Loucy (cell line): ENCODE results near the gene LRRFIP1.

Source experiments
- EZH2phosphoT487 ChIP-seq: fragments of 200-600 bp; IDR thresholded peaks from 2 replicates; pipeline ENCODE4 v1.6.1; 2018; ENCODE audit warnings: antibody characterized with exemption, mild to moderate bottlenecking, moderate library complexity, borderline replicate concordance
- TF ChIP-seq, protein P1 (sequence below): fragments of 200-600 bp; sonication (generic); conservative IDR thresholded peaks from 2 replicates; pipeline ENCODE4 v1.5.1; 2014; ENCODE audit warnings: mild to moderate bottlenecking, antibody characterized with exemption, low read length

DNA sequence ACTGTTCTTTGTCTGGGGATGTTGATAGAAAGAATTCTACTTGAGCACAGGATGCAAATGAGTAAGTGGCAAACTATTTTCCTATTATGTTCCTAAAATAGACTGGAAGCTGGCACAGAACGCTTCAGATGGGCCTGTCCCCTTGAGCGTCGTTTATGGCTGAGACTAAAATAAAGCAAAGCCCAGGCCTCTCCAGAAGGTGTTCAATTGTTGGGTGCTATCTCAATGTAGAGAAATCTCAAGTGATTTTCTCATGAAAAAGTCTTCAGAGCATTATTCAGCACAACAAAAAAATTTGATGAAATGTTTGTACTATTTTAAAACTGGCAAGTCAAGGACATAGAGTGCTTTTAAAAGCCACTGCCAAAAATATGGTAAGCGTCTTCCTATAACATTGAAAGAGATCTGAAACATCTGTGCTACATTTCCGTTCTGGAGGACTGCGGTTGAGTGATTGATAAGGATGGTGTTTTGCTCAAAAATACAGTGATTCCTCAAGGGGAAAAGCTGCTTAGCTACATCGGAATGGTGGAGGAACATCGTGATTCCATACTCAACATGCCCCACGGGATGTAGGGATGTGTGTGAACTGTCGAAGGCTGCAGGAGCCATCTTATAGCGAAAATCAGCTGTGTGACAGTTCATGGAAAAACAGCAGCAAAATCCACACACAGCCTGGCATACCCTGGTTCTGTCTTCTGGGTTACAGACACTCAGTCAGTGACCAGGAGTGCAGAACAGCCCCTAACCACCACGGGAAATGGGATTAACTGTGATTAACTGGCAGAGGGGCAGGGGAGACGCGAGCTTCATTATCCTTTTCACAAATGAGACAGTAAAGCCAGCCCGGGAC lies 10.4 kb upstream of the LRRFIP1 start:
- TF ChIP-seq, protein P1, sequence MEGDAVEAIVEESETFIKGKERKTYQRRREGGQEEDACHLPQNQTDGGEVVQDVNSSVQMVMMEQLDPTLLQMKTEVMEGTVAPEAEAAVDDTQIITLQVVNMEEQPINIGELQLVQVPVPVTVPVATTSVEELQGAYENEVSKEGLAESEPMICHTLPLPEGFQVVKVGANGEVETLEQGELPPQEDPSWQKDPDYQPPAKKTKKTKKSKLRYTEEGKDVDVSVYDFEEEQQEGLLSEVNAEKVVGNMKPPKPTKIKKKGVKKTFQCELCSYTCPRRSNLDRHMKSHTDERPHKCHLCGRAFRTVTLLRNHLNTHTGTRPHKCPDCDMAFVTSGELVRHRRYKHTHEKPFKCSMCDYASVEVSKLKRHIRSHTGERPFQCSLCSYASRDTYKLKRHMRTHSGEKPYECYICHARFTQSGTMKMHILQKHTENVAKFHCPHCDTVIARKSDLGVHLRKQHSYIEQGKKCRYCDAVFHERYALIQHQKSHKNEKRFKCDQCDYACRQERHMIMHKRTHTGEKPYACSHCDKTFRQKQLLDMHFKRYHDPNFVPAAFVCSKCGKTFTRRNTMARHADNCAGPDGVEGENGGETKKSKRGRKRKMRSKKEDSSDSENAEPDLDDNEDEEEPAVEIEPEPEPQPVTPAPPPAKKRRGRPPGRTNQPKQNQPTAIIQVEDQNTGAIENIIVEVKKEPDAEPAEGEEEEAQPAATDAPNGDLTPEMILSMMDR: no peak
- no peak for TF ChIP-seq EZH2phosphoT487
